OCI-LY1 (cell line): Measurements from ENCODE around the gene EXOSC6.
"Not testable (repeated sequence)": the region's sequence is repeated elsewhere in the genome, so short reads cannot be mapped to it uniquely, and the experiment has no call there.

Source experiments
- CTCF ChIP-seq: fragments of 200-600 bp; sonication (generic), shearing (Covaris generic); IDR thresholded peaks from 2 replicates; pipeline ENCODE4 v1.5.1; 2017; ENCODE audit warnings: mild to moderate bottlenecking, antibody characterized with exemption, low read length, moderate library complexity, mixed read lengths
- EZH2 ChIP-seq: fragments of 200-600 bp; sonication (generic), shearing (Covaris generic); IDR thresholded peaks from 2 replicates; pipeline ENCODE4 v1.8.0; 2017; ENCODE audit warnings: borderline replicate concordance, mixed run types, mild to moderate bottlenecking, antibody characterized with exemption, low read length, moderate library complexity, mixed read lengths

- TF ChIP-seq CTCF, EZH2: not testable (repeated sequence)
Measured at GRCh38 chr16:70287304-70287971, 35.7 kb upstream of the EXOSC6 start.
